ENCODE data around the gene ANKZF1.

DNA sequence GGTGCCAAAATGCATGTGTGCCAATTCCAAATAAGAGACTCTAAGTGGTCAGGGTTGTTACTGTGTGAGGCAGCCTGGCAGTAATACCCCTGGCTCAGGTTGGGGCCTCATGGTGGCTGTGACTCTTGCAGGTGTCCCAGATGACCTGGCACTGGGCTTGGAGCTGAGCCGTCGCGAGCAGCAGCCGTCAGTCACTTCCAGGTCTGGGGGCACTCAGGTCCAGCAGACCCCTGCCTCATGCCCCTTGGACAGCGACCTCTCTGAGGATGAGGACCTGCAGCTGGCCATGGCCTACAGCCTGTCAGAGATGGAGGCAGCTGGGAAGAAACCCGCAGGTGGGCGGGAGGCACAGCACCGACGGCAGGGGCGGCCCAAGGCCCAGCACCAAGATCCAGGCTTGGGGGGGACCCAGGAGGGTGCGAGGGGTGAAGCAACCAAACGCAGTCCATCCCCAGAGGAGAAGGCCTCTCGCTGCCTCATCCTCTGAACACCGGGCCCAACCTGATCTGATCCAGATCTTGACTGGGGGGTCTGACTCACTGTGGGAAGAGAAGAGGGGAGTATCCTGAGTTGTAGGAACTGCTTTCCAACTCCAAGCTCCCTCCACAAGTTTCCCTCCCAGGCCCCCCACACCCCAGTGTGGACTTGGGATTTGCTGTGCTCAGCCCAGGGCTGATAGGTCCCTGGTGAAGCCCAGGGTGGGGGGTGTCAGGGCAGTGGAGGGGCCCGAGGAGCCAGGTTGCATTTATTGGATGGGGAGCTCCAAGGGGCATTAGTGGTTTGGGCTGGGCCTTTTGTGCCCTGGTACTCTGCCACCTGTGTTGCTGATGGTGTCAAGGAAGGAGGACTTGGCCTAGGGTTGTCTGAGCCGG lies 55.1 kb downstream of the ANKZF1 start:
- TF ChIP-seq POLR2AphosphoS5 (IDR thresholded peaks at IDR 0.05; ENCODE audit: low read depth, low read length) (no peak), TCF7L2 (IDR thresholded peaks at IDR 0.05; ENCODE audit: low read depth, low read length) (no peak)
- TF ChIP-seq, protein P1, sequence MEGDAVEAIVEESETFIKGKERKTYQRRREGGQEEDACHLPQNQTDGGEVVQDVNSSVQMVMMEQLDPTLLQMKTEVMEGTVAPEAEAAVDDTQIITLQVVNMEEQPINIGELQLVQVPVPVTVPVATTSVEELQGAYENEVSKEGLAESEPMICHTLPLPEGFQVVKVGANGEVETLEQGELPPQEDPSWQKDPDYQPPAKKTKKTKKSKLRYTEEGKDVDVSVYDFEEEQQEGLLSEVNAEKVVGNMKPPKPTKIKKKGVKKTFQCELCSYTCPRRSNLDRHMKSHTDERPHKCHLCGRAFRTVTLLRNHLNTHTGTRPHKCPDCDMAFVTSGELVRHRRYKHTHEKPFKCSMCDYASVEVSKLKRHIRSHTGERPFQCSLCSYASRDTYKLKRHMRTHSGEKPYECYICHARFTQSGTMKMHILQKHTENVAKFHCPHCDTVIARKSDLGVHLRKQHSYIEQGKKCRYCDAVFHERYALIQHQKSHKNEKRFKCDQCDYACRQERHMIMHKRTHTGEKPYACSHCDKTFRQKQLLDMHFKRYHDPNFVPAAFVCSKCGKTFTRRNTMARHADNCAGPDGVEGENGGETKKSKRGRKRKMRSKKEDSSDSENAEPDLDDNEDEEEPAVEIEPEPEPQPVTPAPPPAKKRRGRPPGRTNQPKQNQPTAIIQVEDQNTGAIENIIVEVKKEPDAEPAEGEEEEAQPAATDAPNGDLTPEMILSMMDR (IDR thresholded peaks at IDR 0.05) = no peak
- TF ChIP-seq, protein P2, sequence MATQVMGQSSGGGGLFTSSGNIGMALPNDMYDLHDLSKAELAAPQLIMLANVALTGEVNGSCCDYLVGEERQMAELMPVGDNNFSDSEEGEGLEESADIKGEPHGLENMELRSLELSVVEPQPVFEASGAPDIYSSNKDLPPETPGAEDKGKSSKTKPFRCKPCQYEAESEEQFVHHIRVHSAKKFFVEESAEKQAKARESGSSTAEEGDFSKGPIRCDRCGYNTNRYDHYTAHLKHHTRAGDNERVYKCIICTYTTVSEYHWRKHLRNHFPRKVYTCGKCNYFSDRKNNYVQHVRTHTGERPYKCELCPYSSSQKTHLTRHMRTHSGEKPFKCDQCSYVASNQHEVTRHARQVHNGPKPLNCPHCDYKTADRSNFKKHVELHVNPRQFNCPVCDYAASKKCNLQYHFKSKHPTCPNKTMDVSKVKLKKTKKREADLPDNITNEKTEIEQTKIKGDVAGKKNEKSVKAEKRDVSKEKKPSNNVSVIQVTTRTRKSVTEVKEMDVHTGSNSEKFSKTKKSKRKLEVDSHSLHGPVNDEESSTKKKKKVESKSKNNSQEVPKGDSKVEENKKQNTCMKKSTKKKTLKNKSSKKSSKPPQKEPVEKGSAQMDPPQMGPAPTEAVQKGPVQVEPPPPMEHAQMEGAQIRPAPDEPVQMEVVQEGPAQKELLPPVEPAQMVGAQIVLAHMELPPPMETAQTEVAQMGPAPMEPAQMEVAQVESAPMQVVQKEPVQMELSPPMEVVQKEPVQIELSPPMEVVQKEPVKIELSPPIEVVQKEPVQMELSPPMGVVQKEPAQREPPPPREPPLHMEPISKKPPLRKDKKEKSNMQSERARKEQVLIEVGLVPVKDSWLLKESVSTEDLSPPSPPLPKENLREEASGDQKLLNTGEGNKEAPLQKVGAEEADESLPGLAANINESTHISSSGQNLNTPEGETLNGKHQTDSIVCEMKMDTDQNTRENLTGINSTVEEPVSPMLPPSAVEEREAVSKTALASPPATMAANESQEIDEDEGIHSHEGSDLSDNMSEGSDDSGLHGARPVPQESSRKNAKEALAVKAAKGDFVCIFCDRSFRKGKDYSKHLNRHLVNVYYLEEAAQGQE (IDR thresholded peaks at IDR 0.05; ENCODE audit: insufficient read depth in 1 of 2, low read depth in 2 of 2, low read length in 1 of 2) = no peak
